GM23338 (cell line): ENCODE data around the gene SCTR. TPM values are rescaled to one million over a fixed set of nuclear protein-coding genes. Genes with fewer than 3 reads are reported as not detected.

Experiments
- ATAC-seq: fragments of 200-7000 bp; cut with Tn5 transposase; 3 replicates; pipeline ENCODE4 v1.9.1; 2020
- DNase-seq: peaks from one replicate; pipeline ENCODE4 v3.0.0-alpha.2; 2015; ENCODE audit warnings: low spot score
- H2AFZ ChIP-seq: fragments of 200-600 bp; sonication (generic); 2 replicates; pipeline ENCODE4 v1.8.0; 2016; ENCODE audit warnings: antibody characterized with exemption, mild to moderate bottlenecking, moderate library complexity
- H3F3A ChIP-seq: fragments of 200-600 bp; sonication (generic); replicated peaks from 2 replicates; pipeline ENCODE4 v1.8.0; 2017; ENCODE audit warnings: antibody characterized with exemption, mixed run types, low read depth
- H3K27ac ChIP-seq: fragments of 200-600 bp; sonication (generic); 2 replicates; pipeline ENCODE4 v1.6.1; 2016; ENCODE audit warnings: low read depth
- H3K27me3 ChIP-seq: fragments of 200-600 bp; sonication (generic); 2 replicates; pipeline ENCODE4 v1.8.0; 2016; ENCODE audit warnings: mild to moderate bottlenecking, mixed run types, moderate library complexity; ENCODE audit not compliant: insufficient read depth
- H3K36me3 ChIP-seq: fragments of 200-600 bp; sonication (generic); 2 replicates; pipeline ENCODE4 v1.8.0; 2016; ENCODE audit warnings: mild to moderate bottlenecking; ENCODE audit not compliant: insufficient read depth
- H3K4me1 ChIP-seq: fragments of 200-600 bp; sonication (generic); 2 replicates; pipeline ENCODE4 v1.8.0; 2016; ENCODE audit warnings: mild to moderate bottlenecking, moderate library complexity; ENCODE audit not compliant: insufficient read depth
- H3K4me2 ChIP-seq: fragments of 200-600 bp; sonication (generic); 2 replicates; pipeline ENCODE4 v1.7.1; 2017; ENCODE audit warnings: mixed run types
- H3K4me3 ChIP-seq: fragments of 200-600 bp; sonication (generic); 2 replicates; pipeline ENCODE4 v1.6.1; 2016; ENCODE audit warnings: mixed run types
- H3K79me2 ChIP-seq: fragments of 200-600 bp; sonication (generic); replicated peaks from 2 replicates; pipeline ENCODE4 v1.8.0; 2017; ENCODE audit warnings: mild to moderate bottlenecking; ENCODE audit not compliant: insufficient read depth
- H3K9me2 ChIP-seq: fragments of 200-600 bp; sonication (generic); 2 replicates; pipeline ENCODE4 v1.8.0; 2017; ENCODE audit not compliant: insufficient read depth
- H4K20me1 ChIP-seq: fragments of 200-600 bp; sonication (generic); replicated peaks from 2 replicates; pipeline ENCODE4 v1.8.0; 2017; ENCODE audit warnings: mild to moderate bottlenecking; ENCODE audit not compliant: insufficient read depth
- H3K27ac Mint-ChIP-seq: 2 replicates; pipeline ENCODE4 v1.8.0; 2020; ENCODE audit warnings: inconsistent platforms, mild to moderate bottlenecking, moderate library complexity, mixed read lengths
- H3K27me3 Mint-ChIP-seq: 3 replicates; pipeline ENCODE4 v1.8.0; 2022; ENCODE audit warnings: low read depth, mild to moderate bottlenecking, moderate library complexity, mixed read lengths, inconsistent platforms; ENCODE audit not compliant: insufficient read depth, poor library complexity
- H3K36me3 Mint-ChIP-seq: 3 replicates; pipeline ENCODE4 v1.8.0; 2021; ENCODE audit warnings: low read depth, mild to moderate bottlenecking, inconsistent platforms, moderate library complexity, mixed read lengths
- H3K4me1 Mint-ChIP-seq: 3 replicates; pipeline ENCODE4 v1.8.0; 2020; ENCODE audit warnings: mild to moderate bottlenecking, inconsistent platforms, mixed read lengths
- H3K4me3 Mint-ChIP-seq: 3 replicates; pipeline ENCODE4 v1.8.0; 2021; ENCODE audit warnings: moderate library complexity, mild to moderate bottlenecking, inconsistent platforms, mixed read lengths
- H3K9me3 Mint-ChIP-seq: 3 replicates; pipeline ENCODE4 v1.8.0; 2020; ENCODE audit warnings: moderate library complexity, mild to moderate bottlenecking, inconsistent platforms, mixed read lengths
- CREB1 ChIP-seq: fragments of 250-450 bp; sonication (Bioruptor Pico); IDR thresholded peaks from 2 replicates; pipeline ENCODE4 v1.5.0; 2020; ENCODE audit warnings: low read depth, mild to moderate bottlenecking, moderate library complexity
- EZH2 ChIP-seq: fragments of 200-600 bp; sonication (generic); IDR thresholded peaks from one replicate; pipeline ENCODE4 v1.8.0; 2017; ENCODE audit warnings: antibody characterized with exemption, mild to moderate bottlenecking, low read depth; ENCODE audit not compliant: unreplicated experiment
- EZH2phosphoT487 ChIP-seq: fragments of 200-600 bp; sonication (generic); IDR thresholded peaks from one replicate; pipeline ENCODE4 v1.8.1; 2018; ENCODE audit warnings: antibody characterized with exemption; ENCODE audit not compliant: unreplicated experiment
- JUNB ChIP-seq: IDR thresholded peaks from one replicate; pipeline ENCODE4 v1.6.1; 2016; ENCODE audit warnings: antibody characterized with exemption; ENCODE audit not compliant: unreplicated experiment
- NANOG ChIP-seq: IDR thresholded peaks from 2 replicates; pipeline ENCODE4 v1.6.1; 2016; ENCODE audit warnings: antibody characterized with exemption, borderline replicate concordance
- POLR2AphosphoS5 ChIP-seq: IDR thresholded peaks from 2 replicates; pipeline ENCODE4 v1.6.1; 2016; ENCODE audit warnings: antibody characterized with exemption, low read depth
- STAT1 ChIP-seq: IDR thresholded peaks from one replicate; pipeline ENCODE4 v1.6.1; 2016; ENCODE audit warnings: antibody characterized with exemption; ENCODE audit not compliant: unreplicated experiment
- ZNF114 ChIP-seq: fragments of 250-450 bp; sonication (Bioruptor Pico); IDR thresholded peaks from 2 replicates; pipeline ENCODE4 v1.5.0; 2020; ENCODE audit warnings: mild to moderate bottlenecking, moderate library complexity
- ZNF331 ChIP-seq: fragments of 250-450 bp; sonication (Bioruptor Pico); IDR thresholded peaks from 2 replicates; pipeline ENCODE4 v1.5.0; 2020; ENCODE audit warnings: low read depth, mild to moderate bottlenecking, moderate library complexity
- polyA plus RNA-seq: library from polyadenylated mRNA; unstranded; fragments of >200 nt; fragmentation: Nextera tagmentation; extraction: Ambion mirVana; gene quantifications from 2 replicates; pipeline ENCODE4 v1.2.1, GENCODE V29; 2016
- total RNA-seq: library from RNA; depleted of rRNA; stranded (reverse); fragments of >200 nt; shearing (Covaris generic); gene quantifications from 2 replicates; pipeline ENCODE4 v1.2.3, GENCODE V29; 2014
- TF ChIP-seq, protein P1 (sequence below): IDR thresholded peaks from 2 replicates; pipeline ENCODE4 v1.6.1; 2016; ENCODE audit warnings: antibody characterized with exemption
- TF ChIP-seq, protein P2 (sequence below), 2 experiments: fragments of 200-600 bp in 1 of 2; sonication (generic) in 1 of 2; conservative IDR thresholded peaks; 2 replicates each; pipeline versions ENCODE4 v1.5.1 to v1.6.1; 2016 to 2017; ENCODE audit warnings: antibody characterized with exemption in 2 of 2, low read depth in 2 of 2, mild to moderate bottlenecking in 2 of 2, moderate library complexity in 1 of 2
- TF ChIP-seq, protein P3 (sequence below): fragments of 250-450 bp; sonication (Bioruptor Pico); IDR thresholded peaks from 2 replicates; pipeline ENCODE4 v1.5.0; 2020; ENCODE audit warnings: mild to moderate bottlenecking, moderate library complexity
- TF ChIP-seq, protein P4 (sequence below): IDR thresholded peaks from one replicate; pipeline ENCODE4 v1.6.1; 2018; ENCODE audit warnings: antibody characterized with exemption; ENCODE audit not compliant: unreplicated experiment

SCTR gene
- total and polyA plus RNA-seq, 2 experiments from 2014 or later: not detected

DNA sequence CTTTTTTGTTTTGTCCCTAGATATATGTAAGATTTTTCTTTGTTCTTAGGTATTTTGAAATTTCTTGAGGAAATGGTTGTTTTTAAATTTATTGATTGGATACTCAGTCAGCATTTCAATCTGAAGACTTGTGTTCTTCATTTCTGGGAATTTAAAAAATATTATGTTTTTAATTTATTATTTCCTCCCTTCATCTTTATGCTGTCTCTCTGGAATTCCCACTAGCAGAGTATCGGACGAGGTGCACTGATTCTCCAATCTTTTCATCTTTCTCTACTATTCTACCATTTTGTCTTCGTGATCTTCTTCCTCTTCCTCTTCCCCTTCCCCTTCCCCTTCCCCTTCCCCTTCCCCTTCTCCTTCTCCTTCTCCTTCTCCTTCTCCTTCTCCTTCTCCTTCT lies 12.3 kb downstream of the SCTR start:
- no peaks in the 10 kb centered on the region for H4K20me1 ChIP-seq
- H3K27ac ChIP-seq: no peak overlapping the region
- H2AFZ ChIP-seq: no peak overlapping the region
- H3F3A ChIP-seq: no peaks in the 10 kb centered on the region
- TF ChIP-seq EZH2 (no peak), ZNF114 (CRISPR knock-in tag) (no peak), NANOG (no peak), JUNB (no peak), EZH2phosphoT487 (no peak), ZNF331 (CRISPR knock-in tag) (no peak), CREB1 (CRISPR knock-in tag) (no peak), STAT1 (no peak), POLR2AphosphoS5 (no peak)
- TF ChIP-seq, protein P1, sequence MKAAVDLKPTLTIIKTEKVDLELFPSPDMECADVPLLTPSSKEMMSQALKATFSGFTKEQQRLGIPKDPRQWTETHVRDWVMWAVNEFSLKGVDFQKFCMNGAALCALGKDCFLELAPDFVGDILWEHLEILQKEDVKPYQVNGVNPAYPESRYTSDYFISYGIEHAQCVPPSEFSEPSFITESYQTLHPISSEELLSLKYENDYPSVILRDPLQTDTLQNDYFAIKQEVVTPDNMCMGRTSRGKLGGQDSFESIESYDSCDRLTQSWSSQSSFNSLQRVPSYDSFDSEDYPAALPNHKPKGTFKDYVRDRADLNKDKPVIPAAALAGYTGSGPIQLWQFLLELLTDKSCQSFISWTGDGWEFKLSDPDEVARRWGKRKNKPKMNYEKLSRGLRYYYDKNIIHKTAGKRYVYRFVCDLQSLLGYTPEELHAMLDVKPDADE: no peak
- TF ChIP-seq, protein P2, sequence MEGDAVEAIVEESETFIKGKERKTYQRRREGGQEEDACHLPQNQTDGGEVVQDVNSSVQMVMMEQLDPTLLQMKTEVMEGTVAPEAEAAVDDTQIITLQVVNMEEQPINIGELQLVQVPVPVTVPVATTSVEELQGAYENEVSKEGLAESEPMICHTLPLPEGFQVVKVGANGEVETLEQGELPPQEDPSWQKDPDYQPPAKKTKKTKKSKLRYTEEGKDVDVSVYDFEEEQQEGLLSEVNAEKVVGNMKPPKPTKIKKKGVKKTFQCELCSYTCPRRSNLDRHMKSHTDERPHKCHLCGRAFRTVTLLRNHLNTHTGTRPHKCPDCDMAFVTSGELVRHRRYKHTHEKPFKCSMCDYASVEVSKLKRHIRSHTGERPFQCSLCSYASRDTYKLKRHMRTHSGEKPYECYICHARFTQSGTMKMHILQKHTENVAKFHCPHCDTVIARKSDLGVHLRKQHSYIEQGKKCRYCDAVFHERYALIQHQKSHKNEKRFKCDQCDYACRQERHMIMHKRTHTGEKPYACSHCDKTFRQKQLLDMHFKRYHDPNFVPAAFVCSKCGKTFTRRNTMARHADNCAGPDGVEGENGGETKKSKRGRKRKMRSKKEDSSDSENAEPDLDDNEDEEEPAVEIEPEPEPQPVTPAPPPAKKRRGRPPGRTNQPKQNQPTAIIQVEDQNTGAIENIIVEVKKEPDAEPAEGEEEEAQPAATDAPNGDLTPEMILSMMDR (conservative IDR thresholded peaks at IDR 0.05; ENCODE audit: low read depth in 2 of 2): no peak
- TF ChIP-seq, protein P3, sequence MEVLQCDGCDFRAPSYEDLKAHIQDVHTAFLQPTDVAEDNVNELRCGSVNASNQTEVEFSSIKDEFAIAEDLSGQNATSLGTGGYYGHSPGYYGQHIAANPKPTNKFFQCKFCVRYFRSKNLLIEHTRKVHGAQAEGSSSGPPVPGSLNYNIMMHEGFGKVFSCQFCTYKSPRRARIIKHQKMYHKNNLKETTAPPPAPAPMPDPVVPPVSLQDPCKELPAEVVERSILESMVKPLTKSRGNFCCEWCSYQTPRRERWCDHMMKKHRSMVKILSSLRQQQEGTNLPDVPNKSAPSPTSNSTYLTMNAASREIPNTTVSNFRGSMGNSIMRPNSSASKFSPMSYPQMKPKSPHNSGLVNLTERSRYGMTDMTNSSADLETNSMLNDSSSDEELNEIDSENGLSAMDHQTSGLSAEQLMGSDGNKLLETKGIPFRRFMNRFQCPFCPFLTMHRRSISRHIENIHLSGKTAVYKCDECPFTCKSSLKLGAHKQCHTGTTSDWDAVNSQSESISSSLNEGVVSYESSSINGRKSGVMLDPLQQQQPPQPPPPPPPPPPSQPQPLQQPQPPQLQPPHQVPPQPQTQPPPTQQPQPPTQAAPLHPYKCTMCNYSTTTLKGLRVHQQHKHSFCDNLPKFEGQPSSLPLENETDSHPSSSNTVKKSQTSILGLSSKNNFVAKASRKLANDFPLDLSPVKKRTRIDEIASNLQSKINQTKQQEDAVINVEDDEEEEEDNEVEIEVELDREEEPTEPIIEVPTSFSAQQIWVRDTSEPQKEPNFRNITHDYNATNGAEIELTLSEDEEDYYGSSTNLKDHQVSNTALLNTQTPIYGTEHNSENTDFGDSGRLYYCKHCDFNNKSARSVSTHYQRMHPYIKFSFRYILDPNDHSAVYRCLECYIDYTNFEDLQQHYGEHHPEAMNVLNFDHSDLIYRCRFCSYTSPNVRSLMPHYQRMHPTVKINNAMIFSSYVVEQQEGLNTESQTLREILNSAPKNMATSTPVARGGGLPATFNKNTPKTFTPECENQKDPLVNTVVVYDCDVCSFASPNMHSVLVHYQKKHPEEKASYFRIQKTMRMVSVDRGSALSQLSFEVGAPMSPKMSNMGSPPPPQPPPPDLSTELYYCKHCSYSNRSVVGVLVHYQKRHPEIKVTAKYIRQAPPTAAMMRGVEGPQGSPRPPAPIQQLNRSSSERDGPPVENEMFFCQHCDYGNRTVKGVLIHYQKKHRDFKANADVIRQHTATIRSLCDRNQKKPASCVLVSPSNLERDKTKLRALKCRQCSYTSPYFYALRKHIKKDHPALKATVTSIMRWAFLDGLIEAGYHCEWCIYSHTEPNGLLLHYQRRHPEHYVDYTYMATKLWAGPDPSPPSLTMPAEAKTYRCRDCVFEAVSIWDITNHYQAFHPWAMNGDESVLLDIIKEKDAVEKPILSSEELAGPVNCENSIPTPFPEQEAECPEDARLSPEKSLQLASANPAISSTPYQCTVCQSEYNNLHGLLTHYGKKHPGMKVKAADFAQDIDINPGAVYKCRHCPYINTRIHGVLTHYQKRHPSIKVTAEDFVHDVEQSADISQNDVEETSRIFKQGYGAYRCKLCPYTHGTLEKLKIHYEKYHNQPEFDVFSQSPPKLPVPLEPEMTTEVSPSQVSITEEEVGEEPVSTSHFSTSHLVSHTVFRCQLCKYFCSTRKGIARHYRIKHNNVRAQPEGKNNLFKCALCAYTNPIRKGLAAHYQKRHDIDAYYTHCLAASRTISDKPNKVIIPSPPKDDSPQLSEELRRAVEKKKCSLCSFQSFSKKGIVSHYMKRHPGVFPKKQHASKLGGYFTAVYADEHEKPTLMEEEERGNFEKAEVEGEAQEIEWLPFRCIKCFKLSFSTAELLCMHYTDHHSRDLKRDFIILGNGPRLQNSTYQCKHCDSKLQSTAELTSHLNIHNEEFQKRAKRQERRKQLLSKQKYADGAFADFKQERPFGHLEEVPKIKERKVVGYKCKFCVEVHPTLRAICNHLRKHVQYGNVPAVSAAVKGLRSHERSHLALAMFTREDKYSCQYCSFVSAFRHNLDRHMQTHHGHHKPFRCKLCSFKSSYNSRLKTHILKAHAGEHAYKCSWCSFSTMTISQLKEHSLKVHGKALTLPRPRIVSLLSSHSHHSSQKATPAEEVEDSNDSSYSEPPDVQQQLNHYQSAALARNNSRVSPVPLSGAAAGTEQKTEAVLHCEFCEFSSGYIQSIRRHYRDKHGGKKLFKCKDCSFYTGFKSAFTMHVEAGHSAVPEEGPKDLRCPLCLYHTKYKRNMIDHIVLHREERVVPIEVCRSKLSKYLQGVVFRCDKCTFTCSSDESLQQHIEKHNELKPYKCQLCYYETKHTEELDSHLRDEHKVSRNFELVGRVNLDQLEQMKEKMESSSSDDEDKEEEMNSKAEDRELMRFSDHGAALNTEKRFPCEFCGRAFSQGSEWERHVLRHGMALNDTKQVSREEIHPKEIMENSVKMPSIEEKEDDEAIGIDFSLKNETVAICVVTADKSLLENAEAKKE (CRISPR knock-in tag): no peak
- TF ChIP-seq, protein P4, sequence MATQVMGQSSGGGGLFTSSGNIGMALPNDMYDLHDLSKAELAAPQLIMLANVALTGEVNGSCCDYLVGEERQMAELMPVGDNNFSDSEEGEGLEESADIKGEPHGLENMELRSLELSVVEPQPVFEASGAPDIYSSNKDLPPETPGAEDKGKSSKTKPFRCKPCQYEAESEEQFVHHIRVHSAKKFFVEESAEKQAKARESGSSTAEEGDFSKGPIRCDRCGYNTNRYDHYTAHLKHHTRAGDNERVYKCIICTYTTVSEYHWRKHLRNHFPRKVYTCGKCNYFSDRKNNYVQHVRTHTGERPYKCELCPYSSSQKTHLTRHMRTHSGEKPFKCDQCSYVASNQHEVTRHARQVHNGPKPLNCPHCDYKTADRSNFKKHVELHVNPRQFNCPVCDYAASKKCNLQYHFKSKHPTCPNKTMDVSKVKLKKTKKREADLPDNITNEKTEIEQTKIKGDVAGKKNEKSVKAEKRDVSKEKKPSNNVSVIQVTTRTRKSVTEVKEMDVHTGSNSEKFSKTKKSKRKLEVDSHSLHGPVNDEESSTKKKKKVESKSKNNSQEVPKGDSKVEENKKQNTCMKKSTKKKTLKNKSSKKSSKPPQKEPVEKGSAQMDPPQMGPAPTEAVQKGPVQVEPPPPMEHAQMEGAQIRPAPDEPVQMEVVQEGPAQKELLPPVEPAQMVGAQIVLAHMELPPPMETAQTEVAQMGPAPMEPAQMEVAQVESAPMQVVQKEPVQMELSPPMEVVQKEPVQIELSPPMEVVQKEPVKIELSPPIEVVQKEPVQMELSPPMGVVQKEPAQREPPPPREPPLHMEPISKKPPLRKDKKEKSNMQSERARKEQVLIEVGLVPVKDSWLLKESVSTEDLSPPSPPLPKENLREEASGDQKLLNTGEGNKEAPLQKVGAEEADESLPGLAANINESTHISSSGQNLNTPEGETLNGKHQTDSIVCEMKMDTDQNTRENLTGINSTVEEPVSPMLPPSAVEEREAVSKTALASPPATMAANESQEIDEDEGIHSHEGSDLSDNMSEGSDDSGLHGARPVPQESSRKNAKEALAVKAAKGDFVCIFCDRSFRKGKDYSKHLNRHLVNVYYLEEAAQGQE: no peak
- H3K79me2 ChIP-seq: no peaks in the 10 kb centered on the region
- no peaks in the 10 kb centered on the region for H3K9me3 Mint-ChIP-seq
- H3K36me3 ChIP-seq: no peaks in the 10 kb centered on the region
- no peaks in the 10 kb centered on the region for H3K27me3 ChIP-seq
- H3K27me3 Mint-ChIP-seq: peaks cover 5% of the 10 kb centered on the region
- H3K4me3 ChIP-seq: no peak overlapping the region
- no peaks in the 10 kb centered on the region for H3K36me3 Mint-ChIP-seq
- ATAC-seq (no peak), DNase-seq (no peak)
- H3K4me3 Mint-ChIP-seq: no peak overlapping the region
- no peak overlapping the region for H3K27ac Mint-ChIP-seq
- no peaks in the 10 kb centered on the region for H3K9me2 ChIP-seq
- no peak overlapping the region for H3K4me2 ChIP-seq
- H3K4me1 ChIP-seq: no peaks in the 10 kb centered on the region
- H3K4me1 Mint-ChIP-seq: no peaks in the 10 kb centered on the region
